ENCODE results near the gene YIPF7. TPM values are rescaled to one million over a fixed set of nuclear protein-coding genes. Genes with fewer than 3 reads are reported as not detected.

YIPF7 gene
- total RNA-seq, 4 donors from 2014 or later: 0.61 to 12.7 (median 5.9) TPM

GRCh38 chr4:44580231-44580630 lies 71.2 kb downstream of the YIPF7 start:
- Histone ChIP-seq H3K27me3 (no peaks in the 10 kb centered on the region), H3K27ac (no peak overlapping the region), H3K4me3 (no peak overlapping the region), H3K4me1 (no peaks in the 10 kb centered on the region), H3K9me3 (no peaks in the 10 kb centered on the region), H3K36me3 (no peaks in the 10 kb centered on the region)
- in situ Hi-C loops (cut with MboI; ENCODE audit: low sequenced_read_pairs in 4 of 4) (no loop called here), intact Hi-C loops (cut with DNase I; ENCODE audit: low total_unique reads) (no loop called here)
- DNase-seq (no peak), ATAC-seq (no peak)
- no peak for TF ChIP-seq POLR2A (IDR thresholded peaks at IDR 0.05)
- TF ChIP-seq, protein P1, sequence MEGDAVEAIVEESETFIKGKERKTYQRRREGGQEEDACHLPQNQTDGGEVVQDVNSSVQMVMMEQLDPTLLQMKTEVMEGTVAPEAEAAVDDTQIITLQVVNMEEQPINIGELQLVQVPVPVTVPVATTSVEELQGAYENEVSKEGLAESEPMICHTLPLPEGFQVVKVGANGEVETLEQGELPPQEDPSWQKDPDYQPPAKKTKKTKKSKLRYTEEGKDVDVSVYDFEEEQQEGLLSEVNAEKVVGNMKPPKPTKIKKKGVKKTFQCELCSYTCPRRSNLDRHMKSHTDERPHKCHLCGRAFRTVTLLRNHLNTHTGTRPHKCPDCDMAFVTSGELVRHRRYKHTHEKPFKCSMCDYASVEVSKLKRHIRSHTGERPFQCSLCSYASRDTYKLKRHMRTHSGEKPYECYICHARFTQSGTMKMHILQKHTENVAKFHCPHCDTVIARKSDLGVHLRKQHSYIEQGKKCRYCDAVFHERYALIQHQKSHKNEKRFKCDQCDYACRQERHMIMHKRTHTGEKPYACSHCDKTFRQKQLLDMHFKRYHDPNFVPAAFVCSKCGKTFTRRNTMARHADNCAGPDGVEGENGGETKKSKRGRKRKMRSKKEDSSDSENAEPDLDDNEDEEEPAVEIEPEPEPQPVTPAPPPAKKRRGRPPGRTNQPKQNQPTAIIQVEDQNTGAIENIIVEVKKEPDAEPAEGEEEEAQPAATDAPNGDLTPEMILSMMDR (IDR thresholded peaks at IDR 0.05 in 4 of 5, conservative IDR thresholded peaks at IDR 0.05 in 1 of 5): no peak

DNA sequence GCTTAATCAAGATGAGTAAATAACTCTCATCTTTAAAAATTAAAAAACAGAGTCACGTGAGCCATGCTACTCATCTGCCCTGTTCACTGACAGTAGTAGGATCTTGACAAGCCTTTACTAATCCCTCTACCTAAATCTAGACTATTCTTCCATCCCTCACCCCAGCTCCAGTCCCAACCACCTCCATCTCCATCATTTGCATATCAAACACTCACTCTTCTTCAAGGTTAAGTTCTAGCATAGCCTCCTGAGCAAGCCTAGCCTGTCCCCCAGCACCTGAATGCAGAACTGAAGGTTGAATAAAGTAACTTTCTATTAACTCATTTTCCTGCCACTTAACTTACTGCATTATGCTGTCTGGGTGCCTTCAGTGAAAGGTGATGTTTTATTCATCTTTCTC lies 72.5 kb downstream of the YIPF7 start:
- Histone ChIP-seq H3K36me3 (no peaks in the 10 kb centered on the region), H3K27ac (no peak overlapping the region), H3K9me3 (no peaks in the 10 kb centered on the region), H3K27me3 (no peaks in the 10 kb centered on the region), H3K4me1 (no peaks in the 10 kb centered on the region), H3K4me3 (no peak overlapping the region)
- in situ Hi-C loops (cut with MboI; ENCODE audit: low sequenced_read_pairs in 4 of 4): no loop called here
- TF ChIP-seq, protein P1 (IDR thresholded peaks at IDR 0.05 in 4 of 5, conservative IDR thresholded peaks at IDR 0.05 in 1 of 5): no peak
- no peak for TF ChIP-seq POLR2A (IDR thresholded peaks at IDR 0.05)
- intact Hi-C loops (cut with DNase I; ENCODE audit: low total_unique reads): no loop called here
- no peak for DNase-seq
- no peak for ATAC-seq

Other genes starting within 250 kb of the YIPF7 start
- gene KCTD8, start 202.8 kb downstream of the YIPF7 start, total RNA-seq: 1 to 10 TPM in 2 of 4 donors, under 1 TPM in 2; 0.71 to 2.8 (median 1.4) TPM
- 10 to 100 TPM; 16.4 to 25.3 (median 18.9) TPM for gene GUF1, start 26.8 kb upstream of the YIPF7 start, total RNA-seq
- gene GNPDA2, start 74.9 kb upstream of the YIPF7 start, total RNA-seq: 10 to 100 TPM in 2 of 4 donors, 1 to 10 TPM in 2; 6.2 to 16.6 (median 10.7) TPM

Data from gastrocnemius medialis (tissue), 4 donors.